ENCODE results near the gene CLDN16.
A peak's percentile ranks its signal among the peaks of the same experiment; 100 is the strongest.

Gene CLDN16

DNA sequence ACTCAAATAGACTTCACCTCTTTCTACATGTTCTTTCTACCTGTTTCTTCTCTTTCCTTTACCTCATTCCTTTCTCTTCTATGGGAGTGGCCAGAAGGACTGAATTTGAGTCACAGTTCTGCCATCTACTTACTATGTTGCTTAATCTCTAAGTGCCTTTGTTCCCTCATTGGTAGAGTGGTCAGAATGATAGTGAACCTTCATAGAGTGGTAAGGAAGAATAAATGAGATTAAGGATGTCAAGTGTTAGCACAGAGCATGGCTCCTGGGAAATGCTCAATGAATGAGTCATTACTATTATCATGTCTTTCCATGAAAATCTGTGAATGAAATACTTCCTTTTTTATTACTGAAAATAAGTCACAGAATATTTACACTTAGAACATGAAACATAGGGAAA is 44.3 kb downstream of the CLDN16 start:
- Histone ChIP-seq H3K4me2 (ENCODE audit: low read length) (no peak overlapping the region), H3K36me3 (ENCODE audit: control insufficient read depth, insufficient read depth, low read length) (no peaks in the 10 kb centered on the region)

DNA sequence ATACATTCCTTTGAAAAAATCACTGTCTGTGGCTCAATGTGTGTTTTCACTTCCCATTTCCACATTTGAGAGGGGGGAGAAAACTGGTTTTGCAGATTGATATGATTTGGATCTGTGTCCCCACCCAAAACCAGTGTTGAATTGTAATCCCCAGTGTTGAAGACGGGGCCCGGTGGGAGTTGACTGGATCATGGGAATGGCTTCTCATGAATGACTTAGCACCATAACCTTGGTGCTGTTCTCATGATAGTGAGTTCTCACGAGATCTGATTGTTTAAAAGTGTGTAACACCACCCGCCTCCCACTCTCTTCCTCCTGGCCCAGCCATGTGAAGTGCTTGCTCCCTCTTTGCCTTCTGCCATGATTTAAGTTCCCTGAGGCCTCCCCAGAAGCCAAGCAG is 45.7 kb downstream of the CLDN16 start:
- no peaks in the 10 kb centered on the region for H3K4me1 ChIP-seq (ENCODE audit: control insufficient read depth, low read depth, low read length)

More for the DNA sequence above, 44.3 kb downstream of the CLDN16 start:
- Histone ChIP-seq H2AK5ac (ENCODE audit: low read length) (no peak overlapping the region), H3K4ac (ENCODE audit: low read depth, low read length) (no peak overlapping the region), H3K9ac (ENCODE audit: low read length) (no peak overlapping the region), H2BK120ac (ENCODE audit: low read depth, low read length) (no peak overlapping the region), H2BK5ac (ENCODE audit: low read length) (no peak overlapping the region), H3K23ac (ENCODE audit: low read length) (no peak overlapping the region), H3K18ac (ENCODE audit: low read length) (no peak overlapping the region), H3K27me3 (ENCODE audit: insufficient read depth, low read length, poor library complexity) (no peaks in the 10 kb centered on the region), H3K79me1 (ENCODE audit: low read length) (no peaks in the 10 kb centered on the region), H3K27ac (ENCODE audit: low read depth, low read length) (no peak overlapping the region), H2BK15ac (replicated peaks; ENCODE audit: low read depth) (no peak overlapping the region), H4K5ac (ENCODE audit: low read length) (no peak overlapping the region), H3K4me3 (ENCODE audit: low read length) (no peak overlapping the region), H3K56ac (ENCODE audit: low read length) (no peak overlapping the region), H3K4me1 (ENCODE audit: control insufficient read depth, low read depth, low read length) (no peaks in the 10 kb centered on the region), H4K8ac (ENCODE audit: low read depth, low read length) (no peak overlapping the region), H3K79me2 (ENCODE audit: control insufficient read depth, insufficient read depth, low read length) (no peaks in the 10 kb centered on the region)
- peak; percentile 43 for DNase-seq

DNA sequence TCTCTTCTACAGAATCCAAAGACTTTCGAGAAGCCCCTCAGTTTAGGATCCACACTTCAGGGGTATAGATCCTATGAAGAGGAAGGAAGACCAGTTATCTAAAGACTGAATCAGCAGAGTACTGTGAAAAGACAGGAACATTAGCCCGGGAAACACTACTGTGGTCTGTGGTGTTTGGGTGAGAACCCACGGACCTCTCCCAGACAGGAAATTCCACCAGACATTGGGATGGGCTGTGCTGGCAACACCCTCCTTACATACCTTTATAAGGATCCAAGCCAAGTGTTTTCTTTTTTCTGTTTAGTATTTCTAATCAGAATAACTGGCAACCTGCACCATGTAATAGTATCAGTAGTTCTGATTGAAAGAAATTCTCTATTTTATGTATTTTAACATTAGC is 47.7 kb downstream of the CLDN16 start:
- Histone ChIP-seq H3K18ac (ENCODE audit: low read length) (no peak overlapping the region), H2BK15ac (replicated peaks; ENCODE audit: low read depth) (no peak overlapping the region), H3K79me1 (ENCODE audit: low read length) (no peaks in the 10 kb centered on the region), H3K9ac (ENCODE audit: low read length) (no peak overlapping the region), H3K36me3 (ENCODE audit: control insufficient read depth, insufficient read depth, low read length) (no peaks in the 10 kb centered on the region), H3K23ac (ENCODE audit: low read length) (no peak overlapping the region), H3K27ac (ENCODE audit: low read depth, low read length) (no peak overlapping the region), H2BK5ac (ENCODE audit: low read length) (no peak overlapping the region), H2AK5ac (ENCODE audit: low read length) (no peak overlapping the region), H3K56ac (ENCODE audit: low read length) (no peak overlapping the region), H3K4me1 (ENCODE audit: control insufficient read depth, low read depth, low read length) (no peaks in the 10 kb centered on the region), H3K4me3 (ENCODE audit: low read length) (no peak overlapping the region), H3K27me3 (ENCODE audit: insufficient read depth, low read length, poor library complexity) (no peaks in the 10 kb centered on the region), H3K4ac (ENCODE audit: low read depth, low read length) (no peak overlapping the region), H4K5ac (ENCODE audit: low read length) (no peak overlapping the region), H3K79me2 (ENCODE audit: control insufficient read depth, insufficient read depth, low read length) (no peaks in the 10 kb centered on the region), H2BK120ac (ENCODE audit: low read depth, low read length) (no peak overlapping the region), H4K8ac (ENCODE audit: low read depth, low read length) (no peak overlapping the region), H3K4me2 (ENCODE audit: low read length) (no peak overlapping the region)
- no CpG with 5 or more reads among the region's 3 CpGs for WGBS (ENCODE audit: extremely low coverage, insufficient coverage, low lambda C conversion rate)
- DNase-seq, result no peak

More for the DNA sequence above, 45.7 kb downstream of the CLDN16 start:
- no peak overlapping the region for H3K56ac ChIP-seq (ENCODE audit: low read length)
- DNase-seq, result no peak
- no peak overlapping the region for H2AK5ac ChIP-seq (ENCODE audit: low read length)
- H3K36me3 ChIP-seq (ENCODE audit: control insufficient read depth, insufficient read depth, low read length), result no peaks in the 10 kb centered on the region
- H3K79me1 ChIP-seq (ENCODE audit: low read length), result no peaks in the 10 kb centered on the region
- no peak overlapping the region for H4K5ac ChIP-seq (ENCODE audit: low read length)
- H3K4me3 ChIP-seq (ENCODE audit: low read length), result no peak overlapping the region
- no peaks in the 10 kb centered on the region for H3K79me2 ChIP-seq (ENCODE audit: control insufficient read depth, insufficient read depth, low read length)
- no peak overlapping the region for H3K4ac ChIP-seq (ENCODE audit: low read depth, low read length)
- no peak overlapping the region for H3K4me2 ChIP-seq (ENCODE audit: low read length)
- H3K23ac ChIP-seq (ENCODE audit: low read length), result no peak overlapping the region
- H3K18ac ChIP-seq (ENCODE audit: low read length), result no peak overlapping the region
- H2BK120ac ChIP-seq (ENCODE audit: low read depth, low read length), result no peak overlapping the region
- no peak overlapping the region for H2BK15ac ChIP-seq (replicated peaks; ENCODE audit: low read depth)
- no CpG with 5 or more reads among the region's 4 CpGs for WGBS (ENCODE audit: extremely low coverage, insufficient coverage, low lambda C conversion rate)
- H3K27me3 ChIP-seq (ENCODE audit: insufficient read depth, low read length, poor library complexity), result no peaks in the 10 kb centered on the region
- no peak overlapping the region for H3K27ac ChIP-seq (ENCODE audit: low read depth, low read length)
- H2BK5ac ChIP-seq (ENCODE audit: low read length), result no peak overlapping the region
- H4K8ac ChIP-seq (ENCODE audit: low read depth, low read length), result no peak overlapping the region
- H3K9ac ChIP-seq (ENCODE audit: low read length), result no peak overlapping the region

DNA sequence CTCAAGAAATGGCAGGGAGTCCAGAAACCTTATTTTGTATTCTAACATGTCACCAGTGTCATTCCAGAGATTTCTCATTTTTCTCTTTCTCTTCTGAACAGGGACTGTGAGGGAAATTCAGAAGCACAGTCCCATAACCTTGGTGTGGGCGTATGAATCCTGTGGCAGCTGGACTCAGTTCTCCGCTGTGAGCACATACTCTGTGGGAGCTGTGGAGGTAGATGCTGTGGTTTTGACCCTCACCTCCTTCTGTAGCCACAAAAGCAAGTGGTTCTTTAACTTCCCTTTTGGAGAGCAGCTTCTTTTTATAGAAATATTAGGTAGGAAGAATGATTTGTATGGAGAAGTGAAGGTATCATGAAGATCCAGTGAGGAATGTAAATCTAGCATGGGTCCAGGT is 48.4 kb downstream of the CLDN16 start:
- Histone ChIP-seq H3K79me2 (ENCODE audit: control insufficient read depth, insufficient read depth, low read length) (no peaks in the 10 kb centered on the region), H3K4me3 (ENCODE audit: low read length) (no peak overlapping the region)

DNA sequence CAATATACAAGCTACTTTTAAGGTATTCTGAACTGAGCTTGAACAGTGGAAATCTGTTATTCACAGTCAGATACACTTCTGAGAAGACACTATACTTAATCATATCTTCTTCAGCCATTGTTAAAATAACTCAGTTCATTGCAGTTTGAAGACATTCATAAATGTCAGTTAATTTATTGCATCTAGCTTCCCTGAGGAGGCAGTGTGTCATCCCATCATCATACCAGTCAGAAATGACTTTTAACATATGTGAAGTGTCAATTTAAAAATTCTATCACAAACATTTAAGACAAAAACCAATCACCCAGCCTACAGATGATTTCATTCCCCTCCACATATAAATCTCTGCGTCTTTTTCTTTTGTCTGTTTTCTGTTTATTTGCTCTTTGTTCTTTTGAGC is 54.3 kb downstream of the CLDN16 start:
- no peak overlapping the region for H3K56ac ChIP-seq (ENCODE audit: low read length)

More for the DNA sequence above, 48.4 kb downstream of the CLDN16 start:
- Histone ChIP-seq H2BK5ac (ENCODE audit: low read length) (no peak overlapping the region), H4K5ac (ENCODE audit: low read length) (no peak overlapping the region), H3K79me1 (ENCODE audit: low read length) (no peaks in the 10 kb centered on the region), H3K56ac (ENCODE audit: low read length) (no peak overlapping the region), H3K4ac (ENCODE audit: low read depth, low read length) (no peak overlapping the region), H2AK5ac (ENCODE audit: low read length) (no peak overlapping the region), H3K36me3 (ENCODE audit: control insufficient read depth, insufficient read depth, low read length) (no peaks in the 10 kb centered on the region), H4K8ac (ENCODE audit: low read depth, low read length) (no peak overlapping the region), H3K4me2 (ENCODE audit: low read length) (no peak overlapping the region), H2BK120ac (ENCODE audit: low read depth, low read length) (no peak overlapping the region), H3K27me3 (ENCODE audit: insufficient read depth, low read length, poor library complexity) (no peaks in the 10 kb centered on the region), H3K9ac (ENCODE audit: low read length) (no peak overlapping the region), H3K4me1 (ENCODE audit: control insufficient read depth, low read depth, low read length) (no peaks in the 10 kb centered on the region), H3K18ac (ENCODE audit: low read length) (no peak overlapping the region), H2BK15ac (replicated peaks; ENCODE audit: low read depth) (no peak overlapping the region), H3K23ac (ENCODE audit: low read length) (no peak overlapping the region), H3K27ac (ENCODE audit: low read depth, low read length) (no peak overlapping the region)
- no CpG with 5 or more reads among the region's 2 CpGs for WGBS (ENCODE audit: extremely low coverage, insufficient coverage, low lambda C conversion rate)
- DNase-seq, result no peak

DNA sequence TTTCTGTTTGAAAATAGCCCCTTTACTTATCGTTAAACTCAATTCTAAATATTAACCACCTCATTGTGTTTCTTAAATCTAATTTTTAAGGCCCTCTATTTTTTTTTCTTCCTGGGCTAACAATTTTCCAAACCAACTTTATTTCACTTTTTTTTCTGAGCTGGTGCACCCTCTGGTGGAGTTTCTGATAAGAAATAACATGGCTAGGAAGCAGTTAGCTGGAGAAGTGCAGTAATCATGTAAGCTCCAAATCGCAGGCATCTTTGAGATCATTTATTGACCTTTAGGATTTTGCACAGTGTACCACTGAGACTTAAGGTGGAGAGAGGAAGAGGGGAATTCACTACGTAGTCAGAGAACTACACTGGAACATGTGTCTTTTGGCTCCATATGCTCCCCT is 55.3 kb downstream of the CLDN16 start:
- Histone ChIP-seq H3K4me1 (ENCODE audit: control insufficient read depth, low read depth, low read length) (peaks cover 3% of the 10 kb centered on the region), H3K56ac (ENCODE audit: low read length) (no peak overlapping the region), H4K5ac (ENCODE audit: low read length) (no peak overlapping the region), H3K18ac (ENCODE audit: low read length) (no peak overlapping the region), H3K79me1 (ENCODE audit: low read length) (no peaks in the 10 kb centered on the region), H3K4me2 (ENCODE audit: low read length) (no peak overlapping the region), H2BK5ac (ENCODE audit: low read length) (no peak overlapping the region), H3K23ac (ENCODE audit: low read length) (no peak overlapping the region), H2AK5ac (ENCODE audit: low read length) (no peak overlapping the region), H3K9ac (ENCODE audit: low read length) (no peak overlapping the region), H3K36me3 (ENCODE audit: control insufficient read depth, insufficient read depth, low read length) (no peaks in the 10 kb centered on the region), H4K8ac (ENCODE audit: low read depth, low read length) (no peak overlapping the region), H3K27ac (ENCODE audit: low read depth, low read length) (no peak overlapping the region), H2BK15ac (replicated peaks; ENCODE audit: low read depth) (no peak overlapping the region), H3K4me3 (ENCODE audit: low read length) (no peak overlapping the region), H3K27me3 (ENCODE audit: insufficient read depth, low read length, poor library complexity) (no peaks in the 10 kb centered on the region), H2BK120ac (ENCODE audit: low read depth, low read length) (no peak overlapping the region), H3K4ac (ENCODE audit: low read depth, low read length) (no peak overlapping the region), H3K79me2 (ENCODE audit: control insufficient read depth, insufficient read depth, low read length) (no peaks in the 10 kb centered on the region)
- peak; percentile 29 for DNase-seq
- no CpG with 5 or more reads among the region's 3 CpGs for WGBS (ENCODE audit: extremely low coverage, insufficient coverage, low lambda C conversion rate)

More for the DNA sequence above, 54.3 kb downstream of the CLDN16 start:
- Histone ChIP-seq H4K8ac (ENCODE audit: low read depth, low read length) (no peak overlapping the region), H3K4me2 (ENCODE audit: low read length) (no peak overlapping the region), H3K9ac (ENCODE audit: low read length) (no peak overlapping the region), H3K79me1 (ENCODE audit: low read length) (no peaks in the 10 kb centered on the region), H3K4me1 (ENCODE audit: control insufficient read depth, low read depth, low read length) (peaks cover 3% of the 10 kb centered on the region), H2BK120ac (ENCODE audit: low read depth, low read length) (no peak overlapping the region), H3K18ac (ENCODE audit: low read length) (no peak overlapping the region), H2BK15ac (replicated peaks; ENCODE audit: low read depth) (no peak overlapping the region), H3K27ac (ENCODE audit: low read depth, low read length) (no peak overlapping the region), H4K5ac (ENCODE audit: low read length) (no peak overlapping the region), H3K23ac (ENCODE audit: low read length) (no peak overlapping the region), H2AK5ac (ENCODE audit: low read length) (no peak overlapping the region), H3K36me3 (ENCODE audit: control insufficient read depth, insufficient read depth, low read length) (no peaks in the 10 kb centered on the region), H3K4me3 (ENCODE audit: low read length) (no peak overlapping the region), H3K27me3 (ENCODE audit: insufficient read depth, low read length, poor library complexity) (no peaks in the 10 kb centered on the region), H3K4ac (ENCODE audit: low read depth, low read length) (no peak overlapping the region), H2BK5ac (ENCODE audit: low read length) (no peak overlapping the region), H3K79me2 (ENCODE audit: control insufficient read depth, insufficient read depth, low read length) (no peaks in the 10 kb centered on the region)
- WGBS (ENCODE audit: extremely low coverage, insufficient coverage, low lambda C conversion rate), result no CpG with 5 or more reads among the region's 1 CpG
- DNase-seq, result no peak
